Thymus (tissue), 11 donors: Measurements from ENCODE around the gene TRIP10. TPM values are rescaled to one million over a fixed set of nuclear protein-coding genes. Genes with fewer than 3 reads are reported as not detected.
A peak's percentile ranks its signal among the peaks of the same experiment; 100 is the strongest.

Experiments
- DNase-seq, 9 donors: peaks; one replicate each; pipeline ENCODE4 v3.0.0-alpha.2; 2013; ENCODE audit warnings: low spot score in 9 of 9, low read depth in 6 of 9, missing footprints in 1 of 9
- H3K27ac ChIP-seq, 2 donors: one replicate each; pipeline ENCODE4 v1.5.1; 2013; ENCODE audit warnings: control low read depth in 1 of 2, low read depth in 1 of 2, low read length in 1 of 2, mild to moderate bottlenecking in 1 of 2, moderate library complexity in 1 of 2
- H3K27me3 ChIP-seq, 2 donors: one replicate each; pipeline ENCODE4 v1.5.1; 2013; ENCODE audit warnings: low read length in 1 of 2; ENCODE audit not compliant: control insufficient read depth in 2 of 2, insufficient read depth in 1 of 2
- H3K36me3 ChIP-seq, 2 donors: one replicate each; pipeline ENCODE4 v1.5.1; 2013; ENCODE audit warnings: low read length in 1 of 2, mild to moderate bottlenecking in 1 of 2, moderate library complexity in 1 of 2; ENCODE audit not compliant: control insufficient read depth in 2 of 2, insufficient read depth in 2 of 2
- H3K4me1 ChIP-seq, 2 donors: one replicate each; pipeline ENCODE4 v1.5.1; 2013; ENCODE audit warnings: low read length in 2 of 2; ENCODE audit not compliant: control insufficient read depth in 2 of 2, insufficient read depth in 2 of 2
- H3K4me3 ChIP-seq, 2 donors: one replicate each; pipeline ENCODE4 v1.5.1; 2013; ENCODE audit warnings: low read length in 2 of 2, control low read depth in 1 of 2, mild to moderate bottlenecking in 1 of 2
- H3K9me3 ChIP-seq, 2 donors: one replicate each; pipeline ENCODE4 v1.5.1; 2013; ENCODE audit warnings: low read length in 1 of 2, mild to moderate bottlenecking in 1 of 2; ENCODE audit not compliant: control insufficient read depth in 2 of 2, insufficient read depth in 1 of 2
- WGBS: extraction: QIAGEN DNeasy Blood & Tissue Kit; methylation state at CpG from one replicate; pipeline ENCODE4 v1.1.7; 2013; 5-methylcytosine and 5-hydroxymethylcytosine counted together
- polyA plus RNA-seq: library from polyadenylated mRNA; stranded (reverse); fragments of 200-250 nt; gene quantifications from one replicate; pipeline ENCODE4 v1.2.3, GENCODE V29; 2013
- total RNA-seq: library from RNA; stranded (reverse); fragments of 120-200 nt; gene quantifications from one replicate; pipeline ENCODE4 v1.2.4, GENCODE V29; 2013
- donor health status: healthy.

Gene TRIP10
- total and polyA plus RNA-seq, 2 donors, result 11.2 to 52.2 TPM

DNA sequence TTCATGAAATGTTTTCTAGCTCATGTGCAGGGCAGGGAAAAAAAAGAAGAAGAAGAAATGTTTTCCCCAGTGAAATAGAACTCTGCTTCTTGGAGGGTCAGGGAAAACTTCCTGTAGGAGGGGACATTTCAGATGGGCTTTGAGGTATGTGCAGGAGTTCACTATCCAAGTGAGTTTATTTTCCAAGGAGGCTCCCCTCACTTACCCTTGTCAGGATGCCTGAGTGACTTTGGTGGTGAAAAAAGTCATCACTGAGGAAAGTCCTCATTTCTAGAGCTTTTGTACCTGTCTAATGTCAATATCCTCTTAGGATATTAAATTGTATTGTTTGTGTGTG is 18.4 kb upstream of the TRIP10 start:
- DNase-seq, result no peak

DNA sequence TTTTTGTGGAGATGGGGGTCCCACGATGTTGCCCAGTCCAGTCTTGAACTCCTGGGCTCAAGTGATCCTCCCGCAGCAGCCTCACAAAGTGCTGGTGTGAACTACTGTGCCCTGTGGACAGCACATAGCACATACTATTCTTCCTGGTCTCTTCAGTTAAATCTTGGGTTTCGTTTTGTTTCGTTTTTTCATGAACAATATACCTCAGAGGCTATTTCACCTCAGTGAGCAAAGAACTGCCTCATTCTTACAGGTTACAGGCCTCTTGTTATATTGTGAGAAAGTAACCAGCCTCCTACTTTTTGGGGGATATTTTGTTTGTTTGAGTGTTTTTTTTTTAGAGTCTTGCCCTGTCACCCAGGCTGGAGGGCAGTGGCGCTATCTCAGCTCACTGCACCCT is 17.7 kb upstream of the TRIP10 start:
- H3K4me1 ChIP-seq, result peaks cover 0 to 11% of the 10 kb centered on the region in 2 donors
- peaks cover 0 to 7% of the 10 kb centered on the region in 2 donors for H3K9me3 ChIP-seq
- H3K36me3 ChIP-seq, result no peaks in the 10 kb centered on the region
- H3K27ac ChIP-seq, result no peak overlapping the region
- WGBS, result 48% methylated on average over 5 of the region's 5 CpGs
- peaks cover 0 to 2% of the 10 kb centered on the region in 2 donors for H3K27me3 ChIP-seq
- H3K4me3 ChIP-seq, result no peak overlapping the region
- no peak for DNase-seq

More for the DNA sequence above, 18.4 kb upstream of the TRIP10 start:
- Histone ChIP-seq H3K27ac (peak overlapping the region in 1 of 2 donors; percentile 52), H3K4me1 (peaks cover 0 to 11% of the 10 kb centered on the region in 2 donors), H3K4me3 (no peak overlapping the region), H3K9me3 (peaks cover 0 to 7% of the 10 kb centered on the region in 2 donors), H3K27me3 (peaks cover 0 to 2% of the 10 kb centered on the region in 2 donors), H3K36me3 (no peaks in the 10 kb centered on the region)

DNA sequence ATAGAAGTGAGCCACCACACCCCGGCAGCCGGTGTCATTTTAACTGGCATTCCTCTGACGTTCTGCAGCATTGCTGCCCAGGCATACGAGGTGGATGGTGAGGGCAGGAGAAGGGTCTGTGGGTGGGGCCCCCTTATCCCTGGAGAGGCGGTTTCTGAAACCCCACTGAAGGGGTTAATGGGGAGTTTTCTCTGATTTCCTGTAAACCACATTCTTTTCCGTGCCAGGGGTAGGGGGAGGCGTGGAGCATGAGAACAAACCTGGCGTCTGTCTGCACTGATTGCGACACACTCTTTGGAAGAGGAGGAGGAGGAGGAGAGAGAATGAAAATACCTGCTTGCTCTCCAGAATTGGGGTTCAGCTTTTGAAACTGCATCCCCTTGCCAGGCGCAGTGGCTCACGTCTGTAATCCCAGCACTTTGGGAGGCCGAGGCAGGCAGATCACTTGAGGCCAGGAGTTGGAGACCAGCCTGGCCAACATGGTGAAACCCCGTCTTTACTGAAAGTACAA is 16.3 kb upstream of the TRIP10 start:
- no peak overlapping the region for H3K4me3 ChIP-seq
- H3K4me1 ChIP-seq, result peaks cover 0 to 11% of the 10 kb centered on the region in 2 donors
- peaks cover 0 to 4% of the 10 kb centered on the region in 2 donors for H3K9me3 ChIP-seq
- WGBS, result 59% methylated on average over 13 of the region's 13 CpGs
- no peaks in the 10 kb centered on the region for H3K36me3 ChIP-seq
- peak in 1 of 9 donors; percentile 30 for DNase-seq
- peak overlapping the region in 1 of 2 donors; percentile 27 for H3K27ac ChIP-seq
- H3K27me3 ChIP-seq, result no peaks in the 10 kb centered on the region

DNA sequence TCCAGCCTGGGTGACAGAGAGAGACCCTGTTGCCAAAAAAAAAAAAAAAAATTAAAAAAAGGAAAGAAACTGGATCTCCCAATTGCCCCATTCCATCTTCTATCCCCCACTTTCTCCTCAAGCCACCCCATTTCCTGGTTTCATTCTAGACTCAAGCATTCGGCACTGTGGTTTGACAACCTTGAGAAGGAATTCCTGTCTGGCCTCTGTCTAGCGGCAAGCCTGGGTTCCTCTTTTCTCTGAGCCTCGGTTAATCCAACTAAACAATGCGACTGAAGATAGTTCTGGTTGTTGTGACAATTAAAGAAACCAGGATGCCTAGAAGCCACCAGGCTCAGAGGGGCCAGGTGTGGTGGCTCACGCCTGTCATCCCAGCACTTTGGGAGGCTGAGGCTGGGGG is 15.7 kb upstream of the TRIP10 start:
- Histone ChIP-seq H3K27ac (no peak overlapping the region), H3K4me3 (no peak overlapping the region), H3K9me3 (no peaks in the 10 kb centered on the region), H3K36me3 (no peaks in the 10 kb centered on the region), H3K27me3 (no peaks in the 10 kb centered on the region), H3K4me1 (peaks cover 0 to 11% of the 10 kb centered on the region in 2 donors)
- WGBS, result 17% methylated on average over 5 of the region's 5 CpGs
- peak in 1 of 9 donors; percentile 26 for DNase-seq

DNA sequence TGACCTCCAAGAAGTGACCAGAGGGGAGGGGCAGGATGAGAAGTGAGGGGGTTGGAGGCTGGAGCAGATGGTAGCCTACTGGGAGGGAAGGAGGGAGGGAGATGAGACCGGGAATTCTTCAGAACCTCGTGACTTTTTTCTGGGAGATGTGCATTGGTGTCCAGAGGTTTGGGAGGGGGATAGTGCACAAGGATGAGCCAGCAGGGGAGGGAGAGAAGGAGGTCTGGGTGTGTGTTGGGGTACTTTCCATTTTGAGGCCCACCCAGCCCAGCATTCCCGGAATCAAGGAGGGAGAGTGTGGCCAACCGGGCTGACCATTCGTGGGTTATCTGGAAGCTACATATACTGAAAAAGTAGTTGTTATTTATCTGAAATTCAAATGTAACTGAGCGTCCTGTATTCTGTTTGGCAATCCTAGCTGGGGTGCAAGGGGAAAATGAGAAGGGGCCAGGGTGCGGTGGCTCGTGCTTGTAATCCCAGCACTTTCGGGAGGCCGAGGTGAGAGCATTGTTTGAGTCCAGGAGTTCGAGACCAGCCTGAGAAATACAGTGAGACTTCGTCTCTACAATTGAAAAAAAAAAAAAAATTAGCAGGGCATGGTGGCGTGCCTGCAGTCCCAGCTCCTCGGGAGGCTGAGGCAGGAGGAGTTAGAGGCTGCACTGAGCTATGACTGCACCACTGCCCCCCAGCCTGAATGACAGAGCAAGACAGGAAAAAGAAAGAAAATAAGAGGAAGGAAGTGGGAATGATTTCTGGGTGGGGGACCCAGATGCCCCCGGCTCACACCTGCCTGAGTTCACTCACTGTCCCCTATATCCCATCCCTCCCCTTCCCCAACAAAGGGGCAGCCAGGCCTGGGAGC is 14.6 kb upstream of the TRIP10 start:
- H3K4me1 ChIP-seq, result peaks cover 0 to 11% of the 10 kb centered on the region in 2 donors
- DNase-seq, result no peak
- H3K9me3 ChIP-seq, result no peaks in the 10 kb centered on the region
- H3K4me3 ChIP-seq, result no peak overlapping the region
- H3K36me3 ChIP-seq, result peaks cover 0 to 2% of the 10 kb centered on the region in 2 donors
- WGBS, result 87% methylated on average over 15 of the region's 15 CpGs
- no peaks in the 10 kb centered on the region for H3K27me3 ChIP-seq
- H3K27ac ChIP-seq, result peak overlapping the region in 1 of 2 donors; percentile 31

DNA sequence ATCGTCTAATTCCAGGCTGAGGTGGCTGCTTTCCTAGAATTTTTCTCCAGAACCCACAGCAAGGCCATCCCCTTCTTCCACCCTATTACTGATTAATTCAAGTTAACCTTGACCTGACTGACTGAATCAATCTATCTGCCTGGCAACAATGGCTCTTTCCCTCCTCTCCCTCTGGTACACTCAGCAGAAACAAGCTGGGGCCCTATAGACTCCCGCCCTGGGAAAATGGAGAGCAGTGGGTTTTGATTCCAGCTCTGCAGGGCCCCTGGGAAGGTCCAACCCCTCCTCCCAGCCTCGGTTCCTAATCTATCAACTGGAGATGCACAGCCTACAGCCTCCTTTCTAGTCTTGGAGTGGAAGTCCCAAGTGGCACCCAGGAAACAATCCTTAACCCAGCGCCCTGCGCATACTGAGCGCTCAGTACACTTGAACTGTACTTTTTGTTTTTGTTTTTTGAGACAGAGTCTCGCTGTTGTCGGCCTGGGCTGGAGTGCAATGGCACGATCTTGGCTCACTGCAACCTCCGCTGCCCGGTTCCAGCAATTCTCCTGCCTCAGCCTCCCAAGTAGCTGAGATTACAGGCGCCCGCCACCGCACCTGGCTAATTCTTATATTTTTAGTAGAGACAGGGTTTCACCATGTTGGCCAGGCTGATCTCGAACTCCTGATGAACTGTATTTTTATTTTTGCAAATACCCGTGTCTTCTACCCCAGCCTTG is 13.8 kb upstream of the TRIP10 start:
- peaks cover 0 to 5% of the 10 kb centered on the region in 2 donors for H3K36me3 ChIP-seq
- H3K27me3 ChIP-seq, result no peaks in the 10 kb centered on the region
- no peak overlapping the region for H3K4me3 ChIP-seq
- peaks cover 0 to 11% of the 10 kb centered on the region in 2 donors for H3K4me1 ChIP-seq
- no peak overlapping the region for H3K27ac ChIP-seq
- no peak for DNase-seq
- 98% methylated on average over 16 of the region's 16 CpGs for WGBS
- no peaks in the 10 kb centered on the region for H3K9me3 ChIP-seq

DNA sequence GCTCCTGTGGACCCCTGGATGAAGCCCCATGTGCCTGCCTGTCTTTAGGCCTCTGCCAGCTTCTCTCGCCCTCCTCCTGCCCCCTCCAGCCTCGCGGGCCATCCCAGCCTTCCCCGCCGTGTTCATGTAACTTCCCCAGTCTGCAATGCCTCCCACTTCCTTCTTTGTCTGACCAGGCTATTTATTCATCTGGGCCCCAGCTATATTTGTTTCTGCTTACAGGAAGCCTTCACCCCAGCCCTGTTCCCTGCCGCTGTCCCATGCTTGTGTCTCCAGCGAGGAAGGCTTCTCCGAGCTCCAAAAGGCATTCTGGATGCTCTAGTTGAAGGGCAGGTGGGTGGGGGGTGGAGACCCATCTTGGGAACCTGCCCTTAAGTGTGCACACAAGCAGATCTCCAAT is 11.1 kb upstream of the TRIP10 start:
- peaks cover 11 to 32% of the 10 kb centered on the region in 2 donors for H3K36me3 ChIP-seq
- no peak overlapping the region for H3K4me3 ChIP-seq
- DNase-seq, result no peak
- H3K27me3 ChIP-seq, result no peaks in the 10 kb centered on the region
- H3K4me1 ChIP-seq, result no peaks in the 10 kb centered on the region
- H3K27ac ChIP-seq, result no peak overlapping the region
- WGBS, result 22% methylated on average over 8 of the region's 8 CpGs
- no peaks in the 10 kb centered on the region for H3K9me3 ChIP-seq

DNA sequence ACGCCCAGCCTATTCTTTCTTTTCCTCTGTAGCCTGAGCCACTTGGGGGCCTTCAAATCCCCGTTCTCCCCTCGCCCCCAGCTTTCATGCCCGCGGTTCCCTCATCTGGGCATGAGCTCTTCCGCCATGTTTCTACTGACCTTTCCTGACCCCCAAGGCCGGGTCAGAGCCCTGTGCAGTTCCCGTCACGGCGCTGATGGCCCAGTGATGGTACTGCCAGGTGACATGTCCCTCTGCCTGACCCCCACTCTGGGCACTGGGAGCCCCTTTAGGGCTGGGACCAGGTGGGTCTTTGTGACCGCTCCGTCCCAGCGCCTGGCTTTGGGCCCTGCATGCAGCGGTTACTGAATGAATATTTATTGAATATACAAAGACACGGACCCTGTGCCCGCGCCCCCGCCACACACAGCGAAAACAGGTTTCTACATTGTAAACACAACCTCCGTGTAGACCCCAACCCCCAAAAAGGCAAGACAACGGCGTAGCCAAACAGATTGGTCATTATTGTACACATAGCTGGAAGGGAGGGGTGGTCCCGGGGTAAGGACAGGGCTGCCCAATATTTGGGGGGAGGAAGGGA is 9.8 kb upstream of the TRIP10 start:
- no peaks in the 10 kb centered on the region for H3K27me3 ChIP-seq
- DNase-seq, result no peak
- WGBS, result 97% methylated on average over 23 of the region's 23 CpGs
- peaks cover 15 to 40% of the 10 kb centered on the region in 2 donors for H3K36me3 ChIP-seq
- H3K9me3 ChIP-seq, result no peaks in the 10 kb centered on the region
- H3K27ac ChIP-seq, result peak overlapping the region in 1 of 2 donors; percentile 61
- H3K4me3 ChIP-seq, result no peak overlapping the region
- no peaks in the 10 kb centered on the region for H3K4me1 ChIP-seq
